ENCODE data around the gene POLR1A.

DNA sequence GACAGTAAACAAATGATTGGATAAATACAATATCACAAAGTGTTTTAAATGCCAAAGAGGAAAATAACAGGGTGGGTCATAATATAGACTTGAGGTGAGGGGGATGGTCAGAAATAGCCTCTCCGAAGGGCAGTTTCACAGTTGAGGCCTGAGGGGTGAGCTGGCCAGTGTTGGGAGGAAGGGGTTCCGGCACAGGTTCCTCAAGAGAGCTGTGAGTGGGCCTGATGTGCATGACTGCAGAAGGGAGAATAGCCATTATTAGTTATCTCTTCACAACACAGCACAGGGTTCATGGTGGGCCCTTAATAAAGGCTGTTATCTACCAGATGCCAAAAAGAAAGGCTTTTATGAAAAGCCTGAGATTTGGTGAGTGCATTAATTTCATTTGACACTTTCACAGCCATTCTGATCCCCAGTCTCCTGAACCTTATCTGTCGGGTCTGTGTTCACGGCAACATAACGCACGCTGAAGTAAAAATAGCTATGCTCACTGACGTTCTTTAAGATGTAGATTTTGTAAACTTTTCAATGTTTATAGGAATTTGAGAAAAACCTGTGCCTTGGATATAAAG, 39.6 kb downstream of the POLR1A start:
- TF ChIP-seq CTCF (IDR thresholded peaks at IDR 0.05) (no peak), POLR2A (IDR thresholded peaks at IDR 0.05) (no peak), POLR2AphosphoS5 (IDR thresholded peaks at IDR 0.05; ENCODE audit: insufficient read depth in 1 of 2, low read depth in 1 of 2) (no peak)
